Activated CD8-positive, alpha-beta T cell treated with anti-CD3 and anti-CD28 coated beads for 36 hours (primary cell): ENCODE results near the gene SUPT3H. TPM values are rescaled to one million over a fixed set of nuclear protein-coding genes. Genes with fewer than 3 reads are reported as not detected.

Experiments used
- ATAC-seq: fragments of 200-7000 bp; cut with Tn5 transposase; one replicate; pipeline ENCODE4 v1.10.0; 2021; ENCODE audit warnings: mild to moderate bottlenecking, moderate library complexity
- CTCF ChIA-PET: fragments of 350-600 bp; sonication (Branson Sonifier 250); formaldehyde crosslinking; loops from one replicate; lab custom pipeline; 2021; ENCODE audit warnings: antibody characterized with exemption; lab: Charles Lee
- POLR2A ChIA-PET: fragments of 350-600 bp; sonication (Branson Sonifier 250); formaldehyde crosslinking; loops from one replicate; lab custom pipeline; 2021; ENCODE audit warnings: antibody characterized with exemption; lab: Charles Lee
- DNase-seq: peaks from one replicate; pipeline ENCODE4 v3.0.0-alpha.2; 2020
- H3K27ac Mint-ChIP-seq: one replicate; pipeline ENCODE4 v1.8.0; 2021; ENCODE audit warnings: mild to moderate bottlenecking, mixed read lengths
- H3K27me3 Mint-ChIP-seq: one replicate; pipeline ENCODE4 v1.8.0; 2021; ENCODE audit warnings: mixed read lengths
- H3K36me3 Mint-ChIP-seq: one replicate; pipeline ENCODE4 v1.8.0; 2021; ENCODE audit warnings: low read depth, mixed read lengths
- H3K4me1 Mint-ChIP-seq: one replicate; pipeline ENCODE4 v1.8.0; 2021; ENCODE audit warnings: low read depth, mixed read lengths
- H3K4me3 Mint-ChIP-seq: one replicate; pipeline ENCODE4 v1.8.0; 2021; ENCODE audit warnings: mild to moderate bottlenecking, moderate library complexity, mixed read lengths
- H3K9me3 Mint-ChIP-seq: one replicate; pipeline ENCODE4 v1.8.0; 2021; ENCODE audit warnings: mixed read lengths
- CTCF ChIP-seq: fragments of 200-600 bp; IDR thresholded peaks from one replicate; pipeline ENCODE4 v1.8.0; 2022; ENCODE audit warnings: antibody characterized with exemption, mild to moderate bottlenecking
- intact Hi-C: fragments of 100-400 bp; cut with micrococcal nuclease; formaldehyde crosslinking; loops from one replicate; pipeline ENCODE4 v1.10.0; 2022
- total RNA-seq, 2 experiments: library from RNA; stranded (reverse); gene quantifications; one replicate each; pipeline ENCODE4 v1.2.3, GENCODE V29; 2021

Gene SUPT3H
- total RNA-seq, 2 experiments from 2014 or later = 20.0 to 20.2 TPM

- intact Hi-C loops = no loop called here
- Mint-ChIP-seq H3K4me3 (no peak overlapping the region), H3K36me3 (no peaks in the 10 kb centered on the region), H3K27ac (no peak overlapping the region), H3K9me3 (no peaks in the 10 kb centered on the region), H3K4me1 (peaks cover 29% of the 10 kb centered on the region), H3K27me3 (no peaks in the 10 kb centered on the region)
- no peak for ATAC-seq
- no peak for DNase-seq
- TF ChIP-seq CTCF = no peak
- ChIA-PET CTCF (interaction anchor here (1.0 to 1.3 kb wide), 4 partner anchors 9 to 506 kb away, joined by 3 read pairs; no protein-coding TSS in a partner anchor), POLR2A (interaction anchor here (2.2 kb wide), 1 partner anchor 38 kb away, joined by 7 read pairs; no protein-coding TSS in a partner anchor)
These were observed 38.2 kb upstream of the SUPT3H start for GRCh38 chr6:45415788-45416518.

- ChIA-PET POLR2A (no interaction called here), CTCF (interaction anchor here (1.0 kb wide), 1 partner anchor 9 kb away, joined by 3 read pairs; no protein-coding TSS in a partner anchor)
- no peak for TF ChIP-seq CTCF
- Mint-ChIP-seq H3K4me3 (no peak overlapping the region), H3K4me1 (peaks cover 25% of the 10 kb centered on the region), H3K9me3 (no peaks in the 10 kb centered on the region), H3K27ac (no peak overlapping the region), H3K27me3 (no peaks in the 10 kb centered on the region), H3K36me3 (no peaks in the 10 kb centered on the region)
- DNase-seq = peak; percentile 16
- intact Hi-C loops = no loop called here
- no peak for ATAC-seq
These were observed 37.6 kb upstream of the SUPT3H start for GRCh38 chr6:45415315-45415714.

DNA sequence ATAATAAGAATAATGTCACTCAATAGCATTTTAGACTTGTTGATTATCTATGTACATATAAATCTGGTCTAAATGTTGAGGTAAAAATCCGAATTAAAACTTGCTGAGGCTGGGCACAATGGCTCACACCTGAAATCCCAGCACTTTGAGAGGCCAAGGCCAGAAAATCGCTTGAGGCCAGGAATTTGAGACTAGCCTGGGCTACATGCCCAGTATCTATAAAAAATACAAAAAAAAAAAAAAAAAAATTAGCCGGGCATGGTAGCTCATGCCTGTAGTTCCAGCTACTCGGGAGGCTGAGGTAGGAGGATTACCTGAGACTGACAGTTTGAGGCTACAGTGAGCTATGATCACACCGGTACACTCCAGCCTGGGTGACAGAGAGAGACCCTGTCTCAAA is 34.2 kb upstream of the SUPT3H start:
- intact Hi-C loops = no loop called here
- H3K4me1 Mint-ChIP-seq = peaks cover 21% of the 10 kb centered on the region
- no peak for DNase-seq
- H3K36me3 Mint-ChIP-seq = no peaks in the 10 kb centered on the region
- H3K27ac Mint-ChIP-seq = no peak overlapping the region
- no peak overlapping the region for H3K4me3 Mint-ChIP-seq
- no peaks in the 10 kb centered on the region for H3K9me3 Mint-ChIP-seq
- no peak for ATAC-seq
- no peaks in the 10 kb centered on the region for H3K27me3 Mint-ChIP-seq
- CTCF ChIA-PET = no interaction called here
- TF ChIP-seq CTCF = no peak
- POLR2A ChIA-PET = no interaction called here

GRCh38 chr6:45400021-45400420 is 22.3 kb upstream of the SUPT3H start:
- no peak overlapping the region for H3K27ac Mint-ChIP-seq
- peaks cover 2% of the 10 kb centered on the region for H3K36me3 Mint-ChIP-seq
- no peak for DNase-seq
- no peak overlapping the region for H3K4me3 Mint-ChIP-seq
- CTCF ChIA-PET = no interaction called here
- ATAC-seq = no peak
- no peaks in the 10 kb centered on the region for H3K9me3 Mint-ChIP-seq
- H3K4me1 Mint-ChIP-seq = peaks cover 10% of the 10 kb centered on the region
- POLR2A ChIA-PET = no interaction called here
- H3K27me3 Mint-ChIP-seq = peaks cover 2% of the 10 kb centered on the region
- intact Hi-C loops = no loop called here
- no peak for TF ChIP-seq CTCF
